HG02571 (cell line): ENCODE measurements around the gene ALKBH2.

Source experiments
- ATAC-seq: cut with Tn5 transposase; IDR thresholded peaks from one replicate; pipeline ENCODE4 v1.9.1; 2021; ENCODE audit warnings: mild to moderate bottlenecking, moderate library complexity; ENCODE audit not compliant: unreplicated experiment

The ALKBH2 gene

DNA sequence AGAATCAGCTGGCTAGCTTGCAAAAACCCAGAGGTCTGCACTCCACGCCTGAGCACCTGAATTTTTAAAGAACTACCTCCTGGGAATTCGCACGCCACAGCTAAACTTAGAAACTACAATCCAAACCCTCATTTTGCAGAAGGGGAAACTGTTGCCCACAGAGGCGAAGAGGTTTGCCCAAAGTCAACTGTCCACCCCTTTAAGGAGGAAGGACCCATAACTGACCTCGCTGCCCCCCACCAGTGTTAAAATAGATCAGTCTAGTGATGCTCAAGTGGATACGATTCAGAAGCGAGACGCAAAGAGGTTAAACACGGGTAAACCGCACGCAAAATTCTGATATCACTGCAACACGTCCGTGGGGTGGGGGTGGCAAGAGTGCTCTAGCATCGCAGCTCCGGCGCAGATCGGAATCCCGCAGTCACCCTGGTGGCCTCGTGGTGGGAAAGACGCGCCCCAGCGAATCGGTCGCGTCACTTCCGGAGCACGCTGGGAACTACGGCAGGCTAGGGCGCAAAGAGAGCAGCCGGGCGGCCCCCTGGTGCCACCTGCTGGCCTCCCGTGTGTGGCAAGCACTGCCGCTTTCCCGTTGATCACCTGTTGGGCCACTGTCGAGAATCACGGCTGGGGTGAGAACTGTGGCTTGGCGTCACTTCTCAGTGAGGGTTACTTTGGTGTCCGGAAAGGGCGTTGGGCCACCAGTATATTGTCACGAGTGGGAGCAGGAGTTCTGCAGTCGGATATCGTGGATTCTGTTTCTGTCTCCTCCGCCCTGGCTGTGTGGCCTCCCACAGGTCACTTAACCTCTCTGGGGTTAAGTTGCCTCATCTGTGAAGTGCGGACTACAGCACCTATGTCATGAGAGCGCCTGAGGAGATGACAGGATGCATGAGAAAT lies at the start of gene ALKBH2:
ALKBH2 (minus strand) TSS at position 451 of the 897 bp plus-strand sequence. CDS start 686 bp downstream, outside the sequence.
- ATAC-seq, result peak; percentile 64

DNA sequence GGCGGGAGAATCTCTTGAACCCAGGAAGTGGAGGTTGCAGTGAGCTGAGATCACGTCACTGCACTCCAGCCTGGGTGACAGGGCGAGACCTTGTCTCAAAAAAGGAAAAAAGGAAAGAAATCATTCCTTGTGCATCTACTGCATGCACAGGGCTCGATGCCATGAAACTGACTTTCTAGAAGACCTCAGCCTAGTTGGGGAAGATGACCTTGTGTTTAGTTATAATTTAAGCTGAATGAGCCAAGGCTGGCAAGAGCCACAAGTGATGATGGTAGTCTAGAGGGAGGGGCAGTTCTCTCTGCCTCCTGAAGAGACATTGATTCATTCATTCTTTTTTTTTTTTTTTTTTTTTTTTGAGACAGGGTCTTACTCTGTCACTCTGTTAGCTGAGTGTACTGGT lies 47.3 kb upstream of the ALKBH2 start:
- no peak for ATAC-seq

DNA sequence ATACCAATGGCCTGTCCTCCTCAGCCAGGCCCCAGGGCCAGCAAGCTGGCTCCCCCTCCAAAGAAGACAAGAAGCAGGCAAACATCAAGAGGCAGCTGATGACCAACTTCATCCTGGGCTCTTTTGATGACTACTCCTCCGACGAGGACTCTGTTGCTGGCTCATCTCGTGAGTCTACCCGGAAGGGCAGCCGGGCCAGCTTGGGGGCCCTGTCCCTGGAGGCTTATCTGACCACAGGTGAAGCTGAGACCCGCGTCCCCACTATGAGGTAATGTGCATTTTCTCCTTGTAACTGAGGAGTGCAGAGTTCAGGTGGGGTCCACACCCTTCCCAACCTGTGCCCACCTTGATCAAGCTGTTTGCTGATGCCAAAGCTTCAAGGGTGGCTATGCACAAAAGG lies 46.5 kb upstream of the ALKBH2 start:
- no peak for ATAC-seq

DNA sequence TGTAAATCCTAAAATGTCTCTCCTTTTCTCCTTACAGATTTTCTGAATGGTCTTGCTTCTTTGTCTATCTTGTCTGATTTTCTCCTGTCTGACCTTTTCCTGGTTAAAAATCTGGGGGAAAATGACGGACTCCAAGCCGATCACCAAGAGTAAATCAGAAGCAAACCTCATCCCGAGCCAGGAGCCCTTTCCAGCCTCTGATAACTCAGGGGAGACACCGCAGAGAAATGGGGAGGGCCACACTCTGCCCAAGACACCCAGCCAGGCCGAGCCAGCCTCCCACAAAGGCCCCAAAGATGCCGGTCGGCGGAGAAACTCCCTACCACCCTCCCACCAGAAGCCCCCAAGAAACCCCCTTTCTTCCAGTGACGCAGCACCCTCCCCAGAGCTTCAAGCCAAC lies 46.1 kb upstream of the ALKBH2 start:
- ATAC-seq, result no peak

DNA sequence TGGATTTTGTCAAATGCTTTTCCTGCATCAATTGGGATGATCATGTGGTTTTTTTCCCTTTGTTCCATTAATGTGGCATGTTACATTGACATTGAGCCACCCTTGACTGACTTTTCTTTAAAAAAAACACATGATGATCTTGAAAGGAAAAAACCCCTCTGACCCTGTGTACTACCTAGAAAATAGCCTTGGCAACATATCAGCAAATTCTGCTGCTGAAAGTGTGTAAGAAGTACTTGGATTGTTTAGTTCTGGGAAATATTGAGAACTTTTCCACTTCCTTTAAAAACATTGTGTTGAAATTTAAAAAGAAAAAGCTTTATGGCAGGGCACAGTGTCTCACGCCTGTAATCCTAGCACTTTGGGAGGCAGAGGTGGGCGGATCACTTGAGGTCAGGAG lies 43.8 kb upstream of the ALKBH2 start:
- no peak for ATAC-seq

DNA sequence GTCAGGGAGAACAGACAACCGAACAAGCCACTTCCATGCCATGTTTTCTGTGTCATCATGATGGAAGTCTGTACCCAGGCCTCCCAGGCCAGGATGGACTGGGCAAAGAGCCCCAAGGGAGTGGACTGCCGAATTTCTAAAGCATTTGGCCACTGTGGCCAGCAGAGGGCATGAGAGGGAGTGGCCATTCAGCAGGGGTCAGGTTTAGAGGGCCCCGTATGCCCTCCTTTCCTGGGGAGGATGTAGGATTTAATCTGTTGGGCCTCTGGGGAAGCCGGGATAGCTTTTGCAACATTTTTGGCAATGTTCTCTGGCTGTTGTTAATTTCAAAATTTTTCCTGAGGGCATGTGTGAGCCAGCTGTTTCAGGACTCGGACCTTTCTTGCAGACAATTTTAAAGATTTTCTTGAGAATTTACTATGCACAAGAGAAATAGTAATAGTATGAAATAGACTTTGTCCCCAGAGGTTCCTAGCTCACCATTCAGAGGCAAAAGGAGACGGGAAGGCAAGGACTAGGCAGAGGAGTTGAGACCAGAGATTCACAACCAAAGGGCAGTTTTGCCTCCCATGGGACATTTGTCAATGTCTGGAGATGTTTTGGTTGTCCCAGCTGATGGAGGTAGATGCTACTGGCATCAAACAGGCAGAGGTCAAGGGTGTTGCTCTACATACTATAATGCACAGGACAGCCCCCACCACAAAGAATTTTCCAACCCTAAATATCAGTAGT lies 41.1 kb upstream of the ALKBH2 start:
- ATAC-seq, result no peak

DNA sequence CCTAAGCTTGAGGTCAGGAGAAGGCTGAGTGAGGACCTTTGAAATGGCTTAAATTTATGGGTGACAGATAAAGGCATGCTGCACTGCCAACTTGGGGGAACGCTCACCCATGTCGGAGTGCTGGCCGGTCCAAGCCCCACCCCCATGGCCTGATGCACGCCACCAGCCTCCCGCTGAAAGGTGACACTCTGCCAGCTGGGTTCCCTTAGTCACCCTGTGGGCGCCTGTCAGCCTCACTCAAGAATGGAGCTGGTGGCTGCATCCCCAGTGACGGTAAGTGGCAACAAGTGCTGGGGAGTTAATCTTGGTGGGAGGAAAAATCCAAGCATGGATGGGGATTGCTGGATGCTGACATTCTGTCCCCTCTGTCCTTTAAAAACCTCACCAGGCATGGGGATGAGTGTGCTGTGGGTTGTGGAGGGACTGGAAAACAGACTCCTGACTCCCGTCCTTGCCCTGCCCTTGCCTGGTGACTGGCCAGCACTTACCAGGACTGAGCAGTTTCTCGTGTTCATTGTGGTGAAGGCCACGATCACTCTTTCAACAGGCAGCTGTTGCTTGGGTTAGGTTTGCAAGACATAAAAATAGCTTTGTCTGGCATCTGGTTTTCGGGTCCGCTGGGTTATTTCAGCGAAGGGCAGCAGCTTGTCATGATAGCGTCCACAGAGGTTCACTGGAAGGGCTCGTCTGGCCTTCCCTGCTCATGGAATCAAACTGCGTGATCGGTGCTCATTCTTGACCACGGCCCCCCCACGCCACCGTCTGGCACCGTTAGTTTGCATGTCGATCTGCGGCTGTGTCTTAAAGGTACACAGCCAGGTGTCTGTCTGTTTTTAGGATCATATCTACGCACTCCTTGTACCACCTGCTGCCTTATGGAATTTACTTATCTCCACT lies 38.1 kb upstream of the ALKBH2 start:
- no peak for ATAC-seq

DNA sequence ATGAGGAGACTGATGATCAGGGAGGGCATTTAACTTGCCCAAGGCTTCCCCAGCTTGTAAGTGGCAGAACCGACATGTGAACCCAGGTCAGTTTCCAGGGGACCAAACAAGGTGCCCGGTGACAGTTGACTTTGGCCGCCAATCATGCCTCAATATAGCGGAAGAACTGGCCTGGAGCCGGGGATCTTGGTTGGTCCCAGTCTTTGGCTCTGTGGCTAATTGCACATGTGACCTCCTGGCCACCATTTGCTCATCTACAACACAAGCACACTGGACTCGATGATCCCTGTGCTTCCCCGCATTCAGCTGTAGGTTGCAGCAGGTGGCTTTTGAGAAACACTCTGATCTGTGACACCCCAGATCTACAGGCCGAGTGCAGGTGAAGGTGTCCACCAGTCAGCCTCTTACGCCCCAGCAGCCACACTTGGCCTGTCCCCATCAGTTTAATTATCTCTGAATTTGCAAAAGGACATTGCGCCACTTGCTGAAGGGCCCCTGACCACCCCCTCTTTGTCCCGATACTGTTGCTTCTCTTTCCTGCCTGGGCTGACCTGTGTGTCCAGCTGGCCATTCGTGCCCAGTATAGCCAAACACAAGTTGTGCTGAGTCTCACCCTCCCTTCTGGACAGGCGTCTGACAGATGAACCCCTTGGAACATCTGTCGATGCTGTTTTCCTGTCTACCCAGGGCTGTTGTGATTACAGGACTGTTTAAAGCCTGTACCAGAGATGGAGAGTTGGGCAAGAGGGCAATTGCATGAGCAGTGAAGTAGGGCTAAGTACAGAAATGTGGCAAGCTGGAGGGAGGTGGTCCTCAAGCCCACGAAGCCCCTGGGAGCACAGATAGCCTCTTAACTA lies 37.3 kb upstream of the ALKBH2 start:
- ATAC-seq, result no peak

DNA sequence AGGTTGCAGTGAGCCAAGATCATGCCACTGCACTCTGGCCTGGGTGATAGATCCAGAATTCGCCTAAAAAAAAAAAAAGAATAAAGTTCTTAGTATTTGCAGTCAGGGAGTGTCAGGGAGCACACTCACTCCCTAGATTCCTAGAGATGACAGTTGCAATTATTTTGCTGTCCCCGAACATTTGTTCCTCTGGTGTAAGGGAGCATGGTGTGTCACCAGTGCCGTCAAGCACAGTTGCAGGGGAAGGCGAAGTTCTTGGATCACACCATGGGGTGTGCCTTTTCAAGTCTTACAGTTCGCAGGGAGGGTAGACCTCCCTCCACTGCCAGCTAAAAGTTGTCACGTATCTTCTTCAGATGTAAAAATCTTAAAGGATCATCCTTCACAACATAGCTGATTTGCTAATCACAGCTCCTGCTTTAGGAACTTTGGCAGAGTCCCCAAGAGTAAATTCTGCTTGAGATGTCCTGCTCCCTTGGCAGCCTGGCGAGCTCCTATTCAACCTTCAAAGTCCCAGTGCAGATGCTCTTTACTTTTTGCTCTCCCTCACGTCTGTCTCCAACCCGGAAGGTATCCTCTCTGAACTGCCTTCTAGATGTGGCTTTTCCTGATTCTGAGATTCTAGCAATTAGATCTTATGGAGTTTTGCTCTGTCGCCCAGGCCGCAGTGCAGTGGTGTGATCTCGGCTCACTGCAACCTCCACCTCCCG lies 34.4 kb upstream of the ALKBH2 start:
- ATAC-seq, result no peak

DNA sequence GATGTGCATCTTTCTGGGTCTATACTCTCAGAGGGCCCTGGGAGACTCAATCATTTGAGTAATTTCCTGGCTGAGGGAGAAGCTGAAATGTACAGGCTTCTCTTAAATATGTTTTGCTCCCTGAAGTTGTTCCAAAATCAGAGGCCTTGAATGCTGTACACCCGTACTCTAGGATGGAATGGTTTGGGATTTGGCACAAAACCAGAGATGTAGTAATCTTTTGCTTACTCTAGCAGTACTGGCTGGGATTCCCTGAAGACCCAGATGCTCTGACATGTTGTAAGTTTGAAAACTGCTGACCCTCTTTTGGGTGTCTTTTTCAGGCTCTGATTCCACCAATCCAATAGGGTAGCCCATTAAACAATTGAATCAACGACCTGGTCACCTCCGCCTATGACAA lies 33.5 kb upstream of the ALKBH2 start:
- ATAC-seq, result no peak

DNA sequence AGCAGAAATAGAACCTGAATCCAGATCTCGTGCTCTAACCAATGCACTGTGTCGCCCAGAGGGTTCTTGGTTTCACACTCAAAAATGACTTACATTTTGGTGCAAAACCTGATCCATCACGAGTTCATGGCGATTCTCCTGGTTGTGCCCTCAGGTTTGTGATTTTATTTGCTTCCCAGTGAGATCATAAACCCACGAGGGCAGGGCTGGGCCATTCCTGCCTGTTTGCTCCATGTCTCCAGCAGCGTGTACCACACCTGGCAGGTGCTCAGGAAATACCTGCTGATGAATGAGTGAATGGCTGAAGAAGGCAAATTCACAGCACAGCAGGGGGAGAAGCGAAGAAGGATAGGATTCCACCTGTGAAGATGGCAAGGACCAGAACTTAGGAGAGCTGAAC lies 32.5 kb upstream of the ALKBH2 start:
- ATAC-seq, result no peak

DNA sequence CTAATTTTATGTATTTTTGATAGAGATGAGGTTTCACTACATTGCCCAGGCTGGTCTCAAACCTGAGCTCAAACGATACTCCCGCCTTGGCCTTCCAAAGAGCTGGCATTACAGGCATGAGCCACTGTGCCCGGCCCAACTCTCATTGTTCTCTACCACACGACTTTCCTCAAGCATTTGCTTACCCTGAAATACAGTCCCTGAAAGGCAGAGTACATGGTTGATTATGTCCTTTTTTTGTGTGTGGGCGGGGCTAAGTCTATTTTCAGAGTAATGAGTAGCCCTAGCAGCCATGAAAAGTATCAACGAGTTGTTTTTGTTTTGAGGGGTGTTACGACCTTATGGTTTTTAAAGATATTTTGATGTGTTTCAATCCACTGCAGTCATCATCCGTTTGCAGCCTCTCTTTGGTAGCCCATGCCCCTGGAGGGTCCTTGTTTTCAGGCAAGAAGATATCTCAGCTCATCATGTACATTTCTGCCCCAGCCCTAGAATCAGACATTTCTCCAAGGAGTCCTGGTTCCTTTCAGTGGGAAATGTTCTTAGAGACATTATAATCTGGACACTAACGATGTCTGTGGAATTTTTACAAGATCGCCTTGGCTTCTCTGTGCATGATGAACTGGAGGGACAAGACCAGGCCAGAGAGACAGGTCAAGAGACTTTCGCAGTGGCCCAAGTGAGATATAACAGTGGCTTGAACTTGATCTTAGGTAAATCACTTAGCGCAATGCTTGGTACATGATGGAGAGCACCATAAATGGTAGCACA lies 31.8 kb upstream of the ALKBH2 start:
- no peak for ATAC-seq

DNA sequence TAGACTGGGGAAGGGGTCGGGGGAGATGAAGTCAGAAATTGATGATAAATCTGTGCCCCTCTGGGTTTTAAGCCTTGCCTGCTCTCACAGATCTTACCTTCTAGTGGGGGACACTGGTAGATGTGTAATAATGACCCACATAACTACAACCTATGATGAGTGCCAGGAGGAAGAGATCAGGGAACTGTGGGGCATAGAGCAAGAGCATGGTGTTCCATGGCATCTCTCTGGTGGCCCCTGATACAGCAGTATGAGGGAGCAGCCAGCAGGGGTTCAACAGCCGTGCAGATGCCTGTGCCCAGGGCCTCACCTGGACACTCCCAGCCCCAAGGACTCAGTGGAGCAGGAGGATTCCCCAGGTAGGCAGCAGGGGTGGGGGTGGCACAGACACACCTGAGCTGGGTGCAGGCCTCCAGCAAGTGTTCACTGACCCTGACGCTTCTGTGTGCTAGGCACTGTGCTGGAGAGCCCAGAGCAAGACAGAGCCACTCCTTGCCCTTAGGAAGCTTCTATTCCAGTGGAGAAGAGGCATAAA lies 28.1 kb upstream of the ALKBH2 start:
- no peak for ATAC-seq

DNA sequence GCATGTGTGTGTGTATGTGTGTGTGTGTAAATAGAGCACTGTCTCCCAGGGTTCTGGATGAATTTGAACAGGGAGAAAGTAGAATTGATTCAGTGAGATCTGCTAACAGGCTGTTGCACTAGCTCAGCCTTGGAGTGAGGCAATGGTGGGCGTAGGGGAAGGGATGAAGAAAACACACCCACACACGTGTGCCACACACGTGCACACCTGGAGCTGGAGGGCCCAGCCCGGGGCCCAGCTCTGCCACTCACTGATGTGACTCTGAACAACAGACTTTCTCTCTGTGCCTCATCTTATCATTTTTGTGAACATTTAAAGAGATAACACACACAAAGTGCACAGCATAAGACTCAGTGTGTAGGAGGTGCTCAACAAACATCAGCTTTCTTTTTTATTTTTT lies 27.3 kb upstream of the ALKBH2 start:
- no peak for ATAC-seq

DNA sequence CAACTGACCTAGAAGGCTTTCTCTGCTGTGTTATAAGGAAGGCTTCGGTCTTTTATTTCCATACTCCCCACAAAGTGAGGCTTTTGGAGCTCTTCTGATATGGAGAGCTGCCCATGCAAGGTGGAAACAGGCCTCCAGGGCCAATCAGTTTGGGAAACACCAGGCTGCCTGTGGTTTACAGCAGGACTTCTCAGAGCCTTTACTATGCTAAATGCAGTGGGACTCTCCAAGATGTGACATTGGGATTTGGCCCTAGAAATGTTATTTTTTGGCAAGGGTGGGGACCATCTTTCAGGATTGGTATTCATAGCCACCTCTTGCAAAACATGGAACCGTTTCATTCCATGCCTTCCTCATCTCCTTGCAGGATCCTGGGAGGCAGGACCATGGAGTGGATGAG lies 26.8 kb upstream of the ALKBH2 start:
- no peak for ATAC-seq

DNA sequence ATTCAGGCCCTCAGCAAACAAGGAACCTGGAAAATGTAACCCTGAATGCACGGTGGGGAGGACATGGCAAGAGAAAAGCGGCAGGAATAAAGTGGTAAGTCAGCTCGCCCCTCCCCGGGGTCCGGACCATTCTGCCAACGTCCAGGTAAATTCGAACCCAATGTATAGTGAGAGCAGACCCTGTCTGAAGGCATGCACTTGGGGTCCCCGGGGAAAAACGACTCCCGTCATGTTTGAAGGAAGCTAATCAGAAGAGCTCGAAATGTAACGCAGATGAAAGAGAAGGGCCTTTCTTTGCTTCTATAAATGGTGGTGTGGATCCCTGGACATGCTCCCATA lies 23.3 kb upstream of the ALKBH2 start:
- no peak for ATAC-seq

DNA sequence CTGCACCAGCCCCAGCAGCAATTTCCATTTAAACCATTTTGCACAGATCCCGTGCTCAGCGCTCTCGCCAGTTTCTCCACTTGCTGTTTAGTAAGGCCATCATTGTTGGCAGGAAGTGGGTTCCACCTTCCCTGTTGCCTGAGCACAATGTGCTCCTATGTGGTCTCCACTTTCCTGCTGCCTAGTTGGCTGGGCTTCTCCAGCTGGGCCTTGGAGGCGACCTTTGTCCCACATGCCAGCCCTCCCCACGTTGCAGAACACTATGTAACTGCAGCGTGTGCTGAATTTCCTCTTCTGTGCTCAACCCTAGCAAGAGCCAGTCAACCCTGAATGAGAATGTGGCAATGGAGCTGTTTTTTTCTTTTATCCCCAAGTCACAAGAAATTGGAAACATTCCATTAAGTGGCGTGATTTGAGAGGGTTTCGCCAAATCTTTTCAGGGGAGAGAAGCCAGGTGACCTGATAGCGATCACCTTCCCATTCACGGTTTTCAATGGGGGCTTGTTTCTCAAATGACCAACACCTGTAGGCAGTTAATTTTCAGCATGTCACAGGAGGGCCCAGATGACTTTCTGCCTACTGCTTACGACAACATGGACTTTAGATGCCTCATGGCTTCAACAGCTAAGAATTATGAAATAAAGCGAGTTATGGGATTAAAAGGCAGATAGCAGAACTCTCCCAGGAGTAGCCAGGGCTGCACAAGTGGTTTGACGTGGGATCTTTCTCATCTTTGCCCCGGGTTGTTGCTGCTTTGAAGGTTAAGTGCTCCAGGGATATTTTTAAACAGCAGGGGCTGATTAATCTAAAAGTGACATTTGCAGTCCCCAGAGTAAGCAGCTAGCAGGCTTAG lies 22.7 kb upstream of the ALKBH2 start, which contains the start of gene ACACB:
ACACB (plus strand) TSS at position 830 of the 853 bp plus-strand sequence. CDS start 22,819 bp downstream, outside the sequence.
- no peak for ATAC-seq

DNA sequence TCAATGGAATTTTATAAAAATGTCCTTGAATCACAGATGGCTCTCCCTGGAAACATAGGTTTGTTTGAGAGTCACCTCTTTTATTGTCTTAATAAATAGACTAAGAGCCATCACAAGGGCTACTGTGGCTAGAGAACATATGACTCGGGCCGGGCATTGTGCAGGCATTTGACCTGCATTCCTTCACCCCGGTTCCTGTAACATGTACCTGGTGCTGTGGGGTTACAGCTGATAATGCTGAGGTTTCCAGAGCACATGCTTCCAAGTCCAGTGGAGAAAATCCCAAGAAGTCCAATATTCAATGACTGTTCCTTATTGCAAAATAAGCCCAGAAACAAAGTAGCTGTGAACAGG lies 22.1 kb upstream of the ALKBH2 start:
- no peak for ATAC-seq
